ENCODE results near the gene TMEM50B. TPM values are rescaled to one million over a fixed set of nuclear protein-coding genes. Genes with fewer than 3 reads are reported as not detected.

Gene TMEM50B
- polyA plus RNA-seq, 1 donor: 60.5 TPM

Other genes with a start within 250 kb of the TMEM50B start
- 28.7 TPM for gene IL10RB, start 213.6 kb downstream of the TMEM50B start, polyA plus RNA-seq (ENCODE audit: insufficient read length)
- gene IFNAR1, start 155.0 kb downstream of the TMEM50B start, polyA plus RNA-seq (ENCODE audit: insufficient read length): 38.1 TPM
- 82.2 TPM for gene IFNGR2, start 76.6 kb downstream of the TMEM50B start, polyA plus RNA-seq (ENCODE audit: insufficient read length)
- 6.1 TPM for gene DNAJC28, start 11.7 kb upstream of the TMEM50B start, polyA plus RNA-seq (ENCODE audit: insufficient read length)
- 92.6 TPM for gene GART, start 62.1 kb upstream of the TMEM50B start, polyA plus RNA-seq (ENCODE audit: insufficient read length)
- gene SON, start 63.1 kb upstream of the TMEM50B start, polyA plus RNA-seq (ENCODE audit: insufficient read length): 447 TPM
- 51.4 TPM for gene DONSON, start 108.7 kb upstream of the TMEM50B start, polyA plus RNA-seq (ENCODE audit: insufficient read length)
- gene CRYZL1, start 161.8 kb upstream of the TMEM50B start, polyA plus RNA-seq (ENCODE audit: insufficient read length): 86.4 TPM
- gene ITSN1, start 162.5 kb upstream of the TMEM50B start, polyA plus RNA-seq (ENCODE audit: insufficient read length): 56.2 TPM